HepG2 (cell line): ENCODE results near the gene ZNF684. TPM values are rescaled to one million over a fixed set of nuclear protein-coding genes. Genes with fewer than 3 reads are reported as not detected.

Source experiments
- CC2D1A ChIP-seq: sonication (generic); formaldehyde crosslinking; IDR thresholded peaks from 2 replicates; pipeline ENCODE4 v1.8.1; 2023; ENCODE audit warnings: mild to moderate bottlenecking, missing genetic modification reagents
- CENPT ChIP-seq: sonication (generic); formaldehyde crosslinking; IDR thresholded peaks from 2 replicates; pipeline ENCODE4 v1.8.0; 2022; ENCODE audit warnings: low read depth, mild to moderate bottlenecking, moderate library complexity, missing genetic modification reagents
- KAT7 ChIP-seq: IDR thresholded peaks from 2 replicates; pipeline ENCODE4 v1.6.1; 2018; ENCODE audit warnings: borderline replicate concordance, missing compliant biosample characterization
- MATR3 ChIP-seq: sonication (generic); formaldehyde crosslinking; IDR thresholded peaks from 2 replicates; pipeline ENCODE4 v1.4.0; 2020; ENCODE audit warnings: missing genetic modification reagents
- MEIS1 ChIP-seq: sonication (generic); formaldehyde crosslinking; IDR thresholded peaks from 2 replicates; pipeline ENCODE4 v1.9.0; 2021; ENCODE audit warnings: mild to moderate bottlenecking, missing genetic modification reagents, moderate library complexity, borderline replicate concordance
- NFATC3 ChIP-seq: sonication (generic); formaldehyde crosslinking; IDR thresholded peaks from 2 replicates; pipeline ENCODE4 v1.5.1; 2020; ENCODE audit warnings: mild to moderate bottlenecking, missing genetic modification reagents
- NFIB ChIP-seq: sonication (generic); formaldehyde crosslinking; IDR thresholded peaks from 2 replicates; pipeline ENCODE4 v1.9.0; 2021; ENCODE audit warnings: missing genetic modification reagents, mild to moderate bottlenecking, borderline replicate concordance
- REPIN1 ChIP-seq: sonication (generic); formaldehyde crosslinking; IDR thresholded peaks from 2 replicates; pipeline ENCODE4 v1.8.0; 2022; ENCODE audit warnings: missing genetic modification reagents, low read depth, mild to moderate bottlenecking, borderline replicate concordance
- SAP130 ChIP-seq: IDR thresholded peaks from 2 replicates; pipeline ENCODE4 v1.6.1; 2016; ENCODE audit warnings: low read depth
- SNAI1 ChIP-seq: sonication (generic); formaldehyde crosslinking; IDR thresholded peaks from 2 replicates; pipeline ENCODE4 v1.5.0; 2020; ENCODE audit warnings: mild to moderate bottlenecking, missing genetic modification reagents, borderline replicate concordance
- SSRP1 ChIP-seq: IDR thresholded peaks from 2 replicates; pipeline ENCODE4 v1.6.1; 2016; ENCODE audit warnings: control low read depth
- THAP11 ChIP-seq: IDR thresholded peaks from 2 replicates; pipeline ENCODE4 v1.6.1; 2016; ENCODE audit warnings: missing biosample characterization, missing genetic modification reagents
- ZFP36 ChIP-seq: fragments of 150-350 bp; IDR thresholded peaks from 2 replicates; pipeline ENCODE4 v1.6.1; 2018; ENCODE audit warnings: borderline replicate concordance, low read length, low read depth; ENCODE audit not compliant: partially characterized antibody
- ZNF460 ChIP-seq: sonication (generic); formaldehyde crosslinking; IDR thresholded peaks from 2 replicates; pipeline ENCODE4 v1.5.1; 2020; ENCODE audit warnings: missing genetic modification reagents, mild to moderate bottlenecking, borderline replicate concordance
- ZNF468 ChIP-seq: sonication (generic); formaldehyde crosslinking; IDR thresholded peaks from 2 replicates; pipeline ENCODE4 v1.8.0; 2022; ENCODE audit warnings: mild to moderate bottlenecking, moderate library complexity, missing genetic modification reagents
- ZNF530 ChIP-seq: sonication (generic); formaldehyde crosslinking; IDR thresholded peaks from 2 replicates; pipeline ENCODE4 v1.5.0; 2020; ENCODE audit warnings: low read depth, mild to moderate bottlenecking, missing genetic modification reagents
- ZNF552 ChIP-seq: sonication (generic); formaldehyde crosslinking; IDR thresholded peaks from 2 replicates; pipeline ENCODE4 v1.9.0; 2022; ENCODE audit warnings: missing genetic modification reagents, mild to moderate bottlenecking, borderline replicate concordance
- ZNF746 ChIP-seq: sonication (generic); formaldehyde crosslinking; IDR thresholded peaks from 2 replicates; pipeline ENCODE4 v1.8.0; 2022; ENCODE audit warnings: mild to moderate bottlenecking, missing genetic modification reagents
- ZNF850 ChIP-seq: sonication (generic); formaldehyde crosslinking; conservative IDR thresholded peaks from 2 replicates; pipeline ENCODE4 v1.9.0; 2021; ENCODE audit warnings: mild to moderate bottlenecking, missing genetic modification reagents
- polyA plus RNA-seq, 8 experiments: library from polyadenylated mRNA; depleted of rRNA in 3 of 8; stranded (reverse) in 7 of 8; unstranded in 1 of 8; fragments of >200 nt; fragmentation: Illumina TruSeq in 4 of 8; extraction: Trizol in 4 of 8; gene quantifications; 2 replicates each; pipeline versions ENCODE4 v1.2.1 to v1.2.3, GENCODE V29; 2011 to 2016; ENCODE audit warnings: low read depth in 4 of 8, missing spikeins in 1 of 8, mixed read lengths in 1 of 8; ENCODE audit not compliant: insufficient read depth in 1 of 8
- total RNA-seq, 5 experiments: library from RNA; depleted of rRNA; stranded (reverse); fragments of >200 nt; fragmentation: Illumina TruSeq; extraction: Trizol; gene quantifications; 2 replicates each; pipeline ENCODE4 v1.2.3, GENCODE V29; 2016; ENCODE audit warnings: low read depth in 1 of 5
- TF ChIP-seq, protein P1 (sequence below): IDR thresholded peaks from 2 replicates; pipeline ENCODE4 v1.6.1; 2012; ENCODE audit warnings: low read length, improper control_type of control experiment
- TF ChIP-seq, protein P2 (sequence below): conservative IDR thresholded peaks from 2 replicates; pipeline ENCODE4 v1.6.1; 2018; ENCODE audit warnings: missing genetic modification reagents
- TF ChIP-seq, protein P3 (sequence below), 2 experiments: sonication (generic) in 1 of 2; formaldehyde crosslinking in 1 of 2; IDR thresholded peaks; 2 replicates each; pipeline versions ENCODE4 v1.5.1 to v1.6.1; 2011 to 2020; ENCODE audit warnings: borderline replicate concordance in 1 of 2, low read depth in 1 of 2, low read length in 1 of 2, mild to moderate bottlenecking in 1 of 2, missing genetic modification reagents in 1 of 2, moderate library complexity in 1 of 2
- TF ChIP-seq, protein P4 (sequence below): sonication (generic); formaldehyde crosslinking; IDR thresholded peaks from 2 replicates; pipeline ENCODE4 v1.5.0; 2020; ENCODE audit warnings: mild to moderate bottlenecking, low read depth, missing genetic modification reagents, borderline replicate concordance

ZNF684 gene
- total and polyA plus RNA-seq, 2 of the 13 experiments (the other 11 are each of a cell fraction or from before 2014, with no cell fraction given): 6.5 to 15.2 TPM

DNA sequence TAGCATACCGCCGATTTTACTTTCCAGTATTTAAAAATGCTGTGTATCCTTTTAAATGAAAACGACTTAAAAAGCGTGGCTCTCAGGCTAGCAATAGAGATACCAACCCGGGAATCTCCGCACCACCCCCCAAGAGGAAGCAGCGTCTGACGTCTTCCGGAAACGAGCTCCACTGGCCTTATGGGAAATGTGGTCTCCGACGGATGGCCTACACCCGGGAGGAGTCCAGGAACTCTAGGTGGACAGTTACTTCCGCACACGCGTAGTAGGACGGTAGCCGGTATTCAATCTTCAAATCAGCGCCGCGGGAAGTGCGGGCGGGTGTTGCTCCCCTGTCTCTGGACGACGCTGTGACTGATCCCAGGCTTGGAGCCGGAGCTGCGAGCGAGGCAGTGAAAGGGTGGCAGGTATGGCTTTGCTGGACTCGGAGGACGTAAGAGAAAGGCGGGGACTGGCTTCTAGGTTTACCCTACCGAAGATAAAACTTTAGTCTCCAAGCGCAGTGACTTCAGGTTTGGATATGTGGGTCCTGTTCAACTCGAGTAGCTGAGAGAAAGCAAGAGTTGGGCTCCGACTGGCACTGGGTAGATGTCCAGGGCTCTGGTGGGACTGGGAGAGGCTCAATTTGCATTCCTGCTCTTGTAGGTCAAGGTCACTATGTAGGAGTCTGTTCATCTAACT is at the start of gene ZNF684 (continued):
- TF ChIP-seq ZNF460 (CRISPR knock-in tag): no peak
- TF ChIP-seq NFIB (CRISPR knock-in tag): no peak
- TF ChIP-seq ZNF552 (CRISPR knock-in tag): no peak
- TF ChIP-seq SSRP1: no peak
- TF ChIP-seq, protein P1, sequence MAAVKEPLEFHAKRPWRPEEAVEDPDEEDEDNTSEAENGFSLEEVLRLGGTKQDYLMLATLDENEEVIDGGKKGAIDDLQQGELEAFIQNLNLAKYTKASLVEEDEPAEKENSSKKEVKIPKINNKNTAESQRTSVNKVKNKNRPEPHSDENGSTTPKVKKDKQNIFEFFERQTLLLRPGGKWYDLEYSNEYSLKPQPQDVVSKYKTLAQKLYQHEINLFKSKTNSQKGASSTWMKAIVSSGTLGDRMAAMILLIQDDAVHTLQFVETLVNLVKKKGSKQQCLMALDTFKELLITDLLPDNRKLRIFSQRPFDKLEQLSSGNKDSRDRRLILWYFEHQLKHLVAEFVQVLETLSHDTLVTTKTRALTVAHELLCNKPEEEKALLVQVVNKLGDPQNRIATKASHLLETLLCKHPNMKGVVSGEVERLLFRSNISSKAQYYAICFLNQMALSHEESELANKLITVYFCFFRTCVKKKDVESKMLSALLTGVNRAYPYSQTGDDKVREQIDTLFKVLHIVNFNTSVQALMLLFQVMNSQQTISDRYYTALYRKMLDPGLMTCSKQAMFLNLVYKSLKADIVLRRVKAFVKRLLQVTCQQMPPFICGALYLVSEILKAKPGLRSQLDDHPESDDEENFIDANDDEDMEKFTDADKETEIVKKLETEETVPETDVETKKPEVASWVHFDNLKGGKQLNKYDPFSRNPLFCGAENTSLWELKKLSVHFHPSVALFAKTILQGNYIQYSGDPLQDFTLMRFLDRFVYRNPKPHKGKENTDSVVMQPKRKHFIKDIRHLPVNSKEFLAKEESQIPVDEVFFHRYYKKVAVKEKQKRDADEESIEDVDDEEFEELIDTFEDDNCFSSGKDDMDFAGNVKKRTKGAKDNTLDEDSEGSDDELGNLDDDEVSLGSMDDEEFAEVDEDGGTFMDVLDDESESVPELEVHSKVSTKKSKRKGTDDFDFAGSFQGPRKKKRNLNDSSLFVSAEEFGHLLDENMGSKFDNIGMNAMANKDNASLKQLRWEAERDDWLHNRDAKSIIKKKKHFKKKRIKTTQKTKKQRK: no peak
- no peak for TF ChIP-seq CENPT (CRISPR knock-in tag)
- no peak for TF ChIP-seq MEIS1 (CRISPR knock-in tag)
- TF ChIP-seq THAP11: peak; percentile 98
- TF ChIP-seq ZNF746 (CRISPR knock-in tag): no peak
- no peak for TF ChIP-seq KAT7
- peak; percentile 98 for TF ChIP-seq SAP130 (CRISPR knock-in tag)
- TF ChIP-seq, protein P2, sequence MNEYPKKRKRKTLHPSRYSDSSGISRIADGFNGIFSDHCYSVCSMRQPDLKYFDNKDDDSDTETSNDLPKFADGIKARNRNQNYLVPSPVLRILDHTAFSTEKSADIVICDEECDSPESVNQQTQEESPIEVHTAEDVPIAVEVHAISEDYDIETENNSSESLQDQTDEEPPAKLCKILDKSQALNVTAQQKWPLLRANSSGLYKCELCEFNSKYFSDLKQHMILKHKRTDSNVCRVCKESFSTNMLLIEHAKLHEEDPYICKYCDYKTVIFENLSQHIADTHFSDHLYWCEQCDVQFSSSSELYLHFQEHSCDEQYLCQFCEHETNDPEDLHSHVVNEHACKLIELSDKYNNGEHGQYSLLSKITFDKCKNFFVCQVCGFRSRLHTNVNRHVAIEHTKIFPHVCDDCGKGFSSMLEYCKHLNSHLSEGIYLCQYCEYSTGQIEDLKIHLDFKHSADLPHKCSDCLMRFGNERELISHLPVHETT (CRISPR knock-in tag): no peak; the same call in 1 of the 2 replicates
- 0 out of 2 replicates have a peak, but pooled peaks have one; percentile 31 for TF ChIP-seq CC2D1A (CRISPR knock-in tag)
- 0 out of 2 replicates have a peak, but pooled peaks have one; percentile 24 for TF ChIP-seq SNAI1 (CRISPR knock-in tag)
- TF ChIP-seq ZNF530 (CRISPR knock-in tag): no peak
- TF ChIP-seq ZNF468 (CRISPR knock-in tag): no peak
- TF ChIP-seq, protein P3, sequence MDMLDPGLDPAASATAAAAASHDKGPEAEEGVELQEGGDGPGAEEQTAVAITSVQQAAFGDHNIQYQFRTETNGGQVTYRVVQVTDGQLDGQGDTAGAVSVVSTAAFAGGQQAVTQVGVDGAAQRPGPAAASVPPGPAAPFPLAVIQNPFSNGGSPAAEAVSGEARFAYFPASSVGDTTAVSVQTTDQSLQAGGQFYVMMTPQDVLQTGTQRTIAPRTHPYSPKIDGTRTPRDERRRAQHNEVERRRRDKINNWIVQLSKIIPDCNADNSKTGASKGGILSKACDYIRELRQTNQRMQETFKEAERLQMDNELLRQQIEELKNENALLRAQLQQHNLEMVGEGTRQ (IDR thresholded peaks at IDR 0.05; ENCODE audit: low read depth, low read length): no peak
- TF ChIP-seq, protein P3 (CRISPR knock-in tag; IDR thresholded peaks at IDR 0.05; ENCODE audit: borderline replicate concordance): no peak
- no peak for TF ChIP-seq NFATC3
- TF ChIP-seq, protein P4, sequence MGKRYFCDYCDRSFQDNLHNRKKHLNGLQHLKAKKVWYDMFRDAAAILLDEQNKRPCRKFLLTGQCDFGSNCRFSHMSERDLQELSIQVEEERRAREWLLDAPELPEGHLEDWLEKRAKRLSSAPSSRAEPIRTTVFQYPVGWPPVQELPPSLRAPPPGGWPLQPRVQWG: no peak
- TF ChIP-seq ZNF850 (CRISPR knock-in tag): no peak
- TF ChIP-seq ZFP36: no peak
- TF ChIP-seq MATR3: no peak
- peak; percentile 82; the same call in 1 of the 2 replicates for TF ChIP-seq REPIN1 (CRISPR knock-in tag)
